CD14-positive monocyte (primary cell): ENCODE data around the gene TMEM140. TPM values are rescaled to one million over a fixed set of nuclear protein-coding genes. Genes with fewer than 3 reads are reported as not detected.

Experiments used
- DNase-seq, 3 donors: peaks; one replicate each; pipeline ENCODE4 v3.0.0-alpha.2; 2011 to 2022
- H2AFZ ChIP-seq: 2 replicates; pipeline ENCODE4 v1.6.0; 2012; ENCODE audit warnings: mild to moderate bottlenecking, low read depth, low read length, inconsistent platforms; ENCODE audit not compliant: insufficient read depth, poor library complexity, severe bottlenecking
- H3K27ac ChIP-seq, 2 donors: 1 replicate in 1 of 2; 2 replicates in 1 of 2; pipeline ENCODE4 v1.5.1; 2012 to 2013; ENCODE audit warnings: low read length in 2 of 2, control low read depth in 1 of 2, inconsistent platforms in 1 of 2, low read depth in 1 of 2, mild to moderate bottlenecking in 1 of 2
- H3K27me3 ChIP-seq, 2 donors: one replicate each; pipeline versions ENCODE4 v1.6.0 to v1.6.1; 2011 to 2013; ENCODE audit warnings: low read length in 2 of 2; ENCODE audit not compliant: control insufficient read depth in 2 of 2, insufficient read depth in 2 of 2
- H3K36me3 ChIP-seq, 2 donors: replicated peaks in 1 of 2; 1 replicate in 1 of 2; 2 replicates in 1 of 2; pipeline versions ENCODE4 v1.5.1 to v1.6.1; 2012 to 2013; ENCODE audit warnings: low read length in 2 of 2, control low read depth in 1 of 2, inconsistent platforms in 1 of 2, mild to moderate bottlenecking in 1 of 2; ENCODE audit not compliant: insufficient read depth in 2 of 2, control insufficient read depth in 1 of 2
- H3K4me1 ChIP-seq, 2 donors: 1 replicate in 1 of 2; 2 replicates in 1 of 2; pipeline versions ENCODE4 v1.5.1 to v1.6.1; 2012 to 2013; ENCODE audit warnings: low read length in 2 of 2, control low read depth in 1 of 2, inconsistent platforms in 1 of 2, mild to moderate bottlenecking in 1 of 2, moderate library complexity in 1 of 2; ENCODE audit not compliant: insufficient read depth in 2 of 2, control insufficient read depth in 1 of 2
- H3K4me2 ChIP-seq: replicated peaks from 2 replicates; pipeline ENCODE3; 2012; ENCODE audit warnings: low read length, moderate library complexity, mild to moderate bottlenecking; ENCODE audit not compliant: poor library complexity, severe bottlenecking; ENCODE audit errors: extremely low read depth
- H3K4me3 ChIP-seq, 3 experiments: fragments of 200-600 bp in 1 of 3; sonication (generic) in 1 of 3; replicated peaks in 1 of 3; 1 replicate in 2 of 3; 2 replicates in 1 of 3; pipeline ENCODE4 v1.5.1; 2011 to 2013; ENCODE audit warnings: low read length in 3 of 3, mild to moderate bottlenecking in 3 of 3, control low read depth in 2 of 3, low read depth in 2 of 3, inconsistent platforms in 1 of 3, moderate library complexity in 1 of 3
- H3K79me2 ChIP-seq: 2 replicates; pipeline ENCODE4 v1.6.0; 2012; ENCODE audit warnings: mild to moderate bottlenecking, control low read depth, inconsistent platforms, low read length, moderate library complexity; ENCODE audit not compliant: insufficient read depth
- H3K9ac ChIP-seq: 2 replicates; pipeline ENCODE4 v1.6.0; 2017; ENCODE audit warnings: low read length, mild to moderate bottlenecking; ENCODE audit not compliant: insufficient read depth, poor library complexity, severe bottlenecking
- H3K9me3 ChIP-seq, 2 donors: replicated peaks in 1 of 2; 1 replicate in 1 of 2; 2 replicates in 1 of 2; pipeline versions ENCODE4 v1.5.1 to v1.6.1; 2012 to 2013; ENCODE audit warnings: low read length in 2 of 2, control low read depth in 1 of 2; ENCODE audit not compliant: control insufficient read depth in 1 of 2, insufficient read depth in 1 of 2
- H4K20me1 ChIP-seq: 2 replicates; pipeline ENCODE4 v1.6.0; 2012; ENCODE audit warnings: mild to moderate bottlenecking, low read length, control low read depth, moderate library complexity; ENCODE audit not compliant: insufficient read depth
- H3K27ac Mint-ChIP-seq, 7 donors: one replicate each; pipeline ENCODE4 v1.8.0; 2020; ENCODE audit warnings: mild to moderate bottlenecking in 7 of 7, mixed read lengths in 7 of 7, moderate library complexity in 6 of 7, inconsistent platforms in 2 of 7
- H3K27me3 Mint-ChIP-seq, 3 donors: one replicate each; pipeline ENCODE4 v1.8.0; 2021 to 2022; ENCODE audit warnings: low read depth in 3 of 3, mild to moderate bottlenecking in 3 of 3, mixed read lengths in 3 of 3, moderate library complexity in 3 of 3, inconsistent platforms in 1 of 3
- H3K36me3 Mint-ChIP-seq, 2 donors: one replicate each; pipeline ENCODE4 v1.8.0; 2020; ENCODE audit warnings: mixed read lengths in 2 of 2, inconsistent platforms in 1 of 2, mild to moderate bottlenecking in 1 of 2
- H3K4me1 Mint-ChIP-seq: one replicate; pipeline ENCODE4 v1.8.0; 2020; ENCODE audit warnings: mild to moderate bottlenecking, mixed read lengths
- H3K4me3 Mint-ChIP-seq, 2 donors: one replicate each; pipeline ENCODE4 v1.8.0; 2020; ENCODE audit warnings: mild to moderate bottlenecking in 2 of 2, mixed read lengths in 2 of 2, moderate library complexity in 1 of 2
- H3K9me3 Mint-ChIP-seq, 7 donors: one replicate each; pipeline ENCODE4 v1.8.0; 2020 to 2022; ENCODE audit warnings: mixed read lengths in 7 of 7, mild to moderate bottlenecking in 6 of 7, moderate library complexity in 6 of 7, inconsistent platforms in 2 of 7
- CTCF ChIP-seq: fragments of 200-600 bp; IDR thresholded peaks from one replicate; pipeline ENCODE4 v1.8.0; 2022; ENCODE audit warnings: antibody characterized with exemption, mild to moderate bottlenecking
- WGBS: methylation state at CpG from one replicate; pipeline ENCODE4 v1.1.5; 2013; ENCODE audit warnings: missing lambda C conversion rate; ENCODE audit not compliant: insufficient coverage; 5-methylcytosine and 5-hydroxymethylcytosine counted together
- intact Hi-C, 2 donors: fragments of 100-400 bp; cut with micrococcal nuclease; formaldehyde crosslinking; loops; one replicate each; pipeline versions ENCODE4 v1.15.0 to v1.15.1; 2023
- polyA plus RNA-seq, 3 donors: library from polyadenylated mRNA; depleted of rRNA in 1 of 3; unstranded in 2 of 3; stranded (reverse) in 1 of 3; fragments of 300-500 nt in 2 of 3; fragments of >200 nt in 1 of 3; fragmentation: Illumina TruSeq in 2 of 3; gene quantifications; 1 replicate in 2 of 3; 2 replicates in 1 of 3; pipeline ENCODE4 v1.2.3, GENCODE V29; 2012 to 2021

Gene TMEM140
- polyA plus RNA-seq, 3 donors, result 2.9 to 14.7 (median 10.6) TPM

GRCh38 chr7:135213831-135214230 is 66.0 kb downstream of the TMEM140 start:
- Histone ChIP-seq H3K27me3 (no peaks in the 10 kb centered on the region), H3K36me3 (no peaks in the 10 kb centered on the region), H3K4me1 (peaks cover 22 to 26% of the 10 kb centered on the region in 2 donors), H3K27ac (no peak overlapping the region), H3K9ac (no peak overlapping the region), H4K20me1 (no peaks in the 10 kb centered on the region), H3K9me3 (no peaks in the 10 kb centered on the region), H3K79me2 (peaks cover 4% of the 10 kb centered on the region), H2AFZ (no peak overlapping the region), H3K4me3 (no peak overlapping the region), H3K4me2 (no peak overlapping the region)
- Mint-ChIP-seq H3K27ac (no peak overlapping the region), H3K4me1 (peaks cover 24% of the 10 kb centered on the region), H3K36me3 (no peaks in the 10 kb centered on the region), H3K27me3 (peaks cover 1 to 7% (median 3%) of the 10 kb centered on the region in 3 donors), H3K9me3 (no peaks in the 10 kb centered on the region), H3K4me3 (no peak overlapping the region)
- 88% methylated on average over 2 of the region's 2 CpGs for WGBS
- TF ChIP-seq CTCF, result no peak
- intact Hi-C loops, result loop anchor here (5.0 kb wide), 2 partner anchors 42 to 67 kb away; partner anchors contain the start of genes CYREN (in 1 of the 2) and TMEM140 (in 1 of the 2)
- DNase-seq, result no peak

GRCh38 chr7:135215180-135215579 is 67.3 kb downstream of the TMEM140 start:
- H3K27me3 ChIP-seq, result no peaks in the 10 kb centered on the region
- peaks cover 10 to 12% of the 10 kb centered on the region in 2 donors for H3K4me1 ChIP-seq
- Mint-ChIP-seq H3K27me3 (peaks cover 1 to 7% (median 3%) of the 10 kb centered on the region in 3 donors), H3K36me3 (no peaks in the 10 kb centered on the region), H3K4me3 (no peak overlapping the region), H3K9me3 (no peaks in the 10 kb centered on the region), H3K4me1 (peaks cover 10% of the 10 kb centered on the region), H3K27ac (no peak overlapping the region)
- no peak for TF ChIP-seq CTCF
- H3K36me3 ChIP-seq, result no peaks in the 10 kb centered on the region
- H3K4me2 ChIP-seq, result no peak overlapping the region
- no peaks in the 10 kb centered on the region for H3K79me2 ChIP-seq
- no peaks in the 10 kb centered on the region for H4K20me1 ChIP-seq
- no peak overlapping the region for H3K27ac ChIP-seq
- no peak overlapping the region for H3K9ac ChIP-seq
- intact Hi-C loops, result no loop called here
- no peak for DNase-seq
- 100% methylated on average over 2 of the region's 4 CpGs for WGBS
- H3K9me3 ChIP-seq, result no peaks in the 10 kb centered on the region
- no peak overlapping the region for H2AFZ ChIP-seq
- H3K4me3 ChIP-seq, result no peak overlapping the region
